Endothelial cell of umbilical vein (primary cell): ENCODE data around the gene IGSF9.

Experiments used
- EZH2 ChIP-seq: IDR thresholded peaks from 2 replicates; pipeline ENCODE4 v1.6.1; 2012; ENCODE audit warnings: borderline replicate concordance, low read depth, mild to moderate bottlenecking, moderate library complexity, low read length, inconsistent platforms; ENCODE audit not compliant: severe bottlenecking
- GATA2 ChIP-seq: IDR thresholded peaks from 2 replicates; pipeline ENCODE4 v1.7.0; 2011; ENCODE audit warnings: low read depth, mild to moderate bottlenecking, moderate library complexity, mixed read lengths, low read length; ENCODE audit not compliant: insufficient read length, insufficient read depth
- JUN ChIP-seq: IDR thresholded peaks from 2 replicates; pipeline ENCODE4 v1.6.1; 2011; ENCODE audit warnings: borderline replicate concordance, low read depth; ENCODE audit not compliant: insufficient read length, insufficient read depth
- MYC ChIP-seq: IDR thresholded peaks from one replicate; pipeline ENCODE4 v1.6.1; 2011; ENCODE audit warnings: mild to moderate bottlenecking, low read depth, low read length
- TF ChIP-seq, protein P1 (sequence below), 2 donors: IDR thresholded peaks; 1 replicate in 1 of 2; 2 replicates in 1 of 2; pipeline ENCODE4 v1.5.1; 2011; ENCODE audit warnings: low read length in 2 of 2, mild to moderate bottlenecking in 2 of 2, moderate library complexity in 2 of 2, control low read depth in 1 of 2, inconsistent platforms in 1 of 2, low read depth in 1 of 2; ENCODE audit not compliant: insufficient read depth in 1 of 2; ENCODE audit errors: extremely low read depth in 1 of 2

DNA sequence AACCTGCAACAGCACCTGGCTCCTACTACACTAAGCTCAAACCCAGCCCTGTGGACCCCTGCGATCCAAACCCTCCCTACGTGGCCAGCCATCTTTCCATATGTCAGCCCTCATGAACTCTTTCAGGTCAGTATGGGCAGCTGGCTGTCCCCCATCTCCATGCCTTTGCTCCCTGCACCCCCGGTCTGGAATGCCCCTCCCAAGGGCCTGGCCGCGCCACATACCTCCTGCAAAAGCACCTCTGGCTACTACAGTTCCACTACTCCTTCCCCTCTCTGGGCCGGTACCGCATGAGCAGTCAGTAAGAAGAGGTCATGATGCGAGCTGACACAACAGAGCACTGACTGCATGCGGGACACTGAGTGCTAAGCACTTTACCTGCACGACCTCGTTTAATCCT lies 10.1 kb downstream of the IGSF9 start:
- TF ChIP-seq, protein P1, sequence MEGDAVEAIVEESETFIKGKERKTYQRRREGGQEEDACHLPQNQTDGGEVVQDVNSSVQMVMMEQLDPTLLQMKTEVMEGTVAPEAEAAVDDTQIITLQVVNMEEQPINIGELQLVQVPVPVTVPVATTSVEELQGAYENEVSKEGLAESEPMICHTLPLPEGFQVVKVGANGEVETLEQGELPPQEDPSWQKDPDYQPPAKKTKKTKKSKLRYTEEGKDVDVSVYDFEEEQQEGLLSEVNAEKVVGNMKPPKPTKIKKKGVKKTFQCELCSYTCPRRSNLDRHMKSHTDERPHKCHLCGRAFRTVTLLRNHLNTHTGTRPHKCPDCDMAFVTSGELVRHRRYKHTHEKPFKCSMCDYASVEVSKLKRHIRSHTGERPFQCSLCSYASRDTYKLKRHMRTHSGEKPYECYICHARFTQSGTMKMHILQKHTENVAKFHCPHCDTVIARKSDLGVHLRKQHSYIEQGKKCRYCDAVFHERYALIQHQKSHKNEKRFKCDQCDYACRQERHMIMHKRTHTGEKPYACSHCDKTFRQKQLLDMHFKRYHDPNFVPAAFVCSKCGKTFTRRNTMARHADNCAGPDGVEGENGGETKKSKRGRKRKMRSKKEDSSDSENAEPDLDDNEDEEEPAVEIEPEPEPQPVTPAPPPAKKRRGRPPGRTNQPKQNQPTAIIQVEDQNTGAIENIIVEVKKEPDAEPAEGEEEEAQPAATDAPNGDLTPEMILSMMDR (IDR thresholded peaks at IDR 0.05; ENCODE audit: extremely low read depth in 1 of 2, insufficient read depth in 1 of 2, low read depth in 1 of 2, low read length in 2 of 2) = no peak
- no peak for TF ChIP-seq GATA2
- TF ChIP-seq JUN = no peak
- no peak for TF ChIP-seq EZH2
- TF ChIP-seq MYC = no peak
